H9 (cell line): ENCODE data around the gene ALOX12. TPM values are rescaled to one million over a fixed set of nuclear protein-coding genes. Genes with fewer than 3 reads are reported as not detected.

Experiments
- DNase-seq: peaks from one replicate; pipeline ENCODE4 v3.0.0-alpha.2; 2017
- H2AFZ ChIP-seq: one replicate; pipeline ENCODE4 v1.6.1; 2013; ENCODE audit warnings: mild to moderate bottlenecking, low read length, control low read depth, moderate library complexity
- H2AK5ac ChIP-seq: 2 replicates; pipeline ENCODE4 v1.6.1; 2013; ENCODE audit warnings: low read length, control low read depth, mixed read lengths; ENCODE audit not compliant: insufficient read length
- H2BK120ac ChIP-seq: one replicate; pipeline ENCODE4 v1.6.1; 2013; ENCODE audit warnings: low read depth, mild to moderate bottlenecking, low read length, control low read depth, inconsistent platforms; ENCODE audit not compliant: poor library complexity, severe bottlenecking
- H2BK12ac ChIP-seq: 2 replicates; pipeline ENCODE4 v1.6.1; 2013; ENCODE audit warnings: low read length, control low read depth, mixed read lengths, low read depth; ENCODE audit not compliant: insufficient read length
- H2BK15ac ChIP-seq: 2 replicates; pipeline ENCODE4 v1.6.1; 2013; ENCODE audit warnings: low read depth, low read length, control low read depth
- H2BK20ac ChIP-seq: one replicate; pipeline ENCODE4 v1.6.1; 2013; ENCODE audit warnings: low read depth, mild to moderate bottlenecking, low read length, control low read depth, inconsistent platforms; ENCODE audit not compliant: poor library complexity, severe bottlenecking
- H2BK5ac ChIP-seq: 2 replicates; pipeline ENCODE4 v1.6.1; 2013; ENCODE audit warnings: low read length, control low read depth, mixed read lengths; ENCODE audit not compliant: insufficient read length
- H3K14ac ChIP-seq: 2 replicates; pipeline ENCODE4 v1.6.1; 2013; ENCODE audit warnings: low read length, control low read depth; ENCODE audit not compliant: insufficient read depth
- H3K18ac ChIP-seq: 2 replicates; pipeline ENCODE4 v1.6.1; 2013; ENCODE audit warnings: low read depth, mild to moderate bottlenecking, mixed read lengths, low read length, control low read depth; ENCODE audit not compliant: insufficient read length
- H3K23ac ChIP-seq: 2 replicates; pipeline ENCODE4 v1.6.1; 2013; ENCODE audit warnings: low read length, control low read depth, mixed read lengths, low read depth; ENCODE audit not compliant: insufficient read length
- H3K23me2 ChIP-seq: 2 replicates; pipeline ENCODE4 v1.6.1; 2013; ENCODE audit warnings: low read depth, mild to moderate bottlenecking, mixed read lengths, low read length, control low read depth; ENCODE audit not compliant: insufficient read length, poor library complexity, severe bottlenecking
- H3K27ac ChIP-seq: 2 replicates; pipeline ENCODE4 v1.5.1; 2013; ENCODE audit warnings: low read length, control low read depth, mixed read lengths, low read depth; ENCODE audit not compliant: insufficient read length
- H3K27me3 ChIP-seq: 2 replicates; pipeline ENCODE4 v1.6.1; 2013; ENCODE audit warnings: low read length, control low read depth, inconsistent platforms; ENCODE audit not compliant: insufficient read depth
- H3K4ac ChIP-seq: 2 replicates; pipeline ENCODE4 v1.6.1; 2013; ENCODE audit warnings: low read depth, mild to moderate bottlenecking, control low read depth, inconsistent platforms, low read length, moderate library complexity
- H3K4me1 ChIP-seq: 2 replicates; pipeline ENCODE4 v1.6.1; 2013; ENCODE audit warnings: low read length, control low read depth, inconsistent platforms; ENCODE audit not compliant: insufficient read depth
- H3K4me2 ChIP-seq: 2 replicates; pipeline ENCODE4 v1.6.1; 2013; ENCODE audit warnings: low read length, control low read depth, mixed read lengths; ENCODE audit not compliant: insufficient read length, insufficient read depth
- H3K56ac ChIP-seq: 2 replicates; pipeline ENCODE4 v1.6.1; 2013; ENCODE audit warnings: low read depth, mild to moderate bottlenecking, mixed read lengths, low read length, control low read depth; ENCODE audit not compliant: insufficient read length
- H3K79me1 ChIP-seq: 2 replicates; pipeline ENCODE4 v1.6.1; 2013; ENCODE audit warnings: low read depth, mild to moderate bottlenecking, moderate library complexity, low read length, control low read depth, inconsistent platforms; ENCODE audit not compliant: insufficient read depth, poor library complexity, severe bottlenecking
- H3K79me2 ChIP-seq: 2 replicates; pipeline ENCODE4 v1.6.1; 2013; ENCODE audit warnings: low read length, control low read depth, inconsistent platforms; ENCODE audit not compliant: insufficient read depth
- H3K9ac ChIP-seq: 2 replicates; pipeline ENCODE4 v1.6.1; 2013; ENCODE audit warnings: low read length, control low read depth, mixed read lengths; ENCODE audit not compliant: insufficient read length; ENCODE audit errors: extremely low read depth
- H3K9me3 ChIP-seq: one replicate; pipeline ENCODE4 v1.6.1; 2013; ENCODE audit warnings: low read depth, low read length, inconsistent platforms; ENCODE audit not compliant: control insufficient read depth
- H3T11ph ChIP-seq: one replicate; pipeline ENCODE4 v1.6.1; 2013; ENCODE audit warnings: mild to moderate bottlenecking, low read length, control low read depth, inconsistent platforms
- H4K20me1 ChIP-seq: one replicate; pipeline ENCODE4 v1.6.1; 2013; ENCODE audit not compliant: control insufficient read depth, insufficient read length, insufficient read depth
- H4K5ac ChIP-seq: 2 replicates; pipeline ENCODE4 v1.6.1; 2013; ENCODE audit warnings: low read depth, mild to moderate bottlenecking, mixed read lengths, low read length, control low read depth; ENCODE audit not compliant: insufficient read length
- H4K8ac ChIP-seq: replicated peaks from 2 replicates; pipeline ENCODE4 v1.6.1; 2013; ENCODE audit warnings: low read length, control low read depth, mixed read lengths, low read depth; ENCODE audit not compliant: insufficient read length
- H4K91ac ChIP-seq: 2 replicates; pipeline ENCODE4 v1.6.1; 2013; ENCODE audit warnings: low read depth, mild to moderate bottlenecking, moderate library complexity, mixed read lengths, low read length, control low read depth; ENCODE audit not compliant: insufficient read length
- H3K27ac Mint-ChIP-seq, 3 experiments: 2 replicates in 2 of 3; 3 replicates in 1 of 3; pipeline ENCODE4 v1.8.0; 2020 to 2021; ENCODE audit warnings: mixed read lengths in 3 of 3, mild to moderate bottlenecking in 1 of 3, moderate library complexity in 1 of 3
- H3K27me3 Mint-ChIP-seq: 2 replicates; pipeline ENCODE4 v1.8.0; 2021; ENCODE audit warnings: low read depth, mild to moderate bottlenecking, moderate library complexity, mixed read lengths
- H3K36me3 Mint-ChIP-seq, 3 experiments: 2 replicates in 2 of 3; 3 replicates in 1 of 3; pipeline ENCODE4 v1.8.0; 2020 to 2021; ENCODE audit warnings: low read depth in 3 of 3, mixed read lengths in 3 of 3; ENCODE audit not compliant: insufficient read depth in 1 of 3
- H3K4me1 Mint-ChIP-seq, 2 experiments: 2 replicates each; pipeline ENCODE4 v1.8.0; 2020; ENCODE audit warnings: mixed read lengths in 2 of 2
- H3K4me3 Mint-ChIP-seq, 2 experiments: 2 replicates in 1 of 2; 3 replicates in 1 of 2; pipeline ENCODE4 v1.8.0; 2020 to 2021; ENCODE audit warnings: mild to moderate bottlenecking in 2 of 2, mixed read lengths in 2 of 2, moderate library complexity in 1 of 2
- H3K9me3 Mint-ChIP-seq, 2 experiments: 2 replicates in 1 of 2; 3 replicates in 1 of 2; pipeline ENCODE4 v1.8.0; 2020; ENCODE audit warnings: mild to moderate bottlenecking in 2 of 2, mixed read lengths in 2 of 2, moderate library complexity in 1 of 2
- CTCF ChIP-seq: fragments of 200-600 bp; sonication (generic); conservative IDR thresholded peaks from 3 replicates; pipeline ENCODE4 v1.8.0; 2021; ENCODE audit warnings: antibody characterized with exemption, mild to moderate bottlenecking
- WGBS: extraction: QIAGEN DNeasy Blood & Tissue Kit; methylation state at CpG from one replicate; pipeline ENCODE4 v1.1.7; 2013; ENCODE audit warnings: missing lambda C conversion rate, low lambda C conversion rate, mixed read lengths; ENCODE audit not compliant: insufficient read length; ENCODE audit errors: extremely low coverage; 5-methylcytosine and 5-hydroxymethylcytosine counted together
- total RNA-seq: library from RNA; stranded (reverse); gene quantifications from 2 replicates; pipeline ENCODE4 v1.2.1, GENCODE V29; 2021

Gene ALOX12
- total RNA-seq, 1 experiment from 2014 or later, result 0.81 TPM

GRCh38 chr17:7011942-7012254 is 16.0 kb downstream of the ALOX12 start:
- Mint-ChIP-seq H3K27ac (peak overlapping the region; percentile 100), H3K4me3 (peak overlapping the region; percentile 93 to 97), H3K27me3 (no peaks in the 10 kb centered on the region; the same call in 1 of the 2 replicates), H3K9me3 (no peaks in the 10 kb centered on the region), H3K4me1 (peaks cover 21 to 35% of the 10 kb centered on the region in 2 experiments), H3K36me3 (peaks cover 7 to 17% (median 8%) of the 10 kb centered on the region in 3 experiments; a peak in 6 of 7 replicates)
- no CpG with 5 or more reads among the region's 6 CpGs for WGBS
- Histone ChIP-seq H4K5ac (no peak overlapping the region), H3K4me2 (peak overlapping the region; percentile 70), H3K79me2 (no peaks in the 10 kb centered on the region; the same call in 1 of the 2 replicates), H3K14ac (no peak overlapping the region), H4K20me1 (no peaks in the 10 kb centered on the region), H3K23ac (no peak overlapping the region), H2AK5ac (no peak overlapping the region), H3K9ac (peak overlapping the region; percentile 77), H3K9me3 (no peaks in the 10 kb centered on the region), H2BK15ac (no peak overlapping the region), H4K8ac (no peak overlapping the region), H2BK12ac (no peak overlapping the region), H3K27ac (no peak overlapping the region), H4K91ac (no peak overlapping the region), H3K4ac (no peak overlapping the region), H2BK5ac (no peak overlapping the region), H3K4me1 (no peaks in the 10 kb centered on the region), H3T11ph (no peak overlapping the region), H3K79me1 (peaks cover 11% of the 10 kb centered on the region), H2BK120ac (no peak overlapping the region), H3K27me3 (no peaks in the 10 kb centered on the region), H3K18ac (no peak overlapping the region), H2BK20ac (no peak overlapping the region), H3K56ac (no peak overlapping the region), H3K23me2 (peaks cover 13% of the 10 kb centered on the region), H2AFZ (peak overlapping the region; percentile 5)
- no peak for DNase-seq
- TF ChIP-seq CTCF, result no peak
